Liver (tissue), 3 donors: Measurements from ENCODE around the gene ANG.

Experiments used
- ATF3 ChIP-seq: IDR thresholded peaks from 2 replicates; pipeline ENCODE4 v1.6.1; 2016; ENCODE audit warnings: antibody characterized with exemption
- CTCF ChIP-seq: fragments of 150-350 bp; IDR thresholded peaks from 2 replicates; pipeline ENCODE4 v1.5.1; 2017; ENCODE audit warnings: improper control_type of control experiment, low read depth, low read length; ENCODE audit not compliant: missing input control
- EGR1 ChIP-seq, 2 donors: IDR thresholded peaks; 2 replicates each; pipeline ENCODE4 v1.6.1; 2016 to 2018; ENCODE audit warnings: antibody characterized with exemption in 2 of 2, low read depth in 2 of 2
- FOXA1 ChIP-seq: IDR thresholded peaks from 2 replicates; pipeline ENCODE4 v1.6.1; 2016; ENCODE audit warnings: antibody characterized with exemption
- GABPA ChIP-seq, 2 donors: IDR thresholded peaks in 1 of 2; conservative IDR thresholded peaks in 1 of 2; 2 replicates each; pipeline ENCODE4 v1.6.1; 2016; ENCODE audit warnings: antibody characterized with exemption in 2 of 2, mild to moderate bottlenecking in 1 of 2, moderate library complexity in 1 of 2
- HNF4A ChIP-seq, 2 donors: conservative IDR thresholded peaks; 2 replicates each; pipeline ENCODE4 v1.6.1; 2016; ENCODE audit warnings: antibody characterized with exemption in 2 of 2, mild to moderate bottlenecking in 2 of 2
- MAX ChIP-seq: IDR thresholded peaks from 2 replicates; pipeline ENCODE4 v1.6.1; 2016; ENCODE audit warnings: antibody characterized with exemption
- RAD21 ChIP-seq, 2 donors: IDR thresholded peaks; 2 replicates each; pipeline ENCODE4 v1.6.1; 2016; ENCODE audit warnings: antibody characterized with exemption in 2 of 2, mild to moderate bottlenecking in 2 of 2
- REST ChIP-seq: IDR thresholded peaks from 2 replicates; pipeline ENCODE4 v1.6.1; 2016; ENCODE audit warnings: antibody characterized with exemption, mild to moderate bottlenecking
- RXRA ChIP-seq, 2 donors: IDR thresholded peaks; 2 replicates each; pipeline ENCODE4 v1.6.1; 2017 to 2018; ENCODE audit warnings: antibody characterized with exemption in 2 of 2, mild to moderate bottlenecking in 1 of 2
- SP1 ChIP-seq: IDR thresholded peaks from 2 replicates; pipeline ENCODE4 v1.6.1; 2018; ENCODE audit warnings: antibody characterized with exemption, mild to moderate bottlenecking
- TAF1 ChIP-seq: conservative IDR thresholded peaks from 2 replicates; pipeline ENCODE4 v1.6.1; 2016; ENCODE audit warnings: antibody characterized with exemption, mild to moderate bottlenecking
- YY1 ChIP-seq: IDR thresholded peaks from 2 replicates; pipeline ENCODE4 v1.6.1; 2016; ENCODE audit warnings: antibody characterized with exemption, mild to moderate bottlenecking
- ZBTB33 ChIP-seq: IDR thresholded peaks from 2 replicates; pipeline ENCODE4 v1.6.1; 2016; ENCODE audit warnings: antibody characterized with exemption
- donor health status: healthy.
- donor health status: healthy.

- no peak for TF ChIP-seq REST
- TF ChIP-seq CTCF, result no peak
- TF ChIP-seq EGR1 (IDR thresholded peaks at IDR 0.05; ENCODE audit: low read depth in 2 of 2), result no peak
- no peak for TF ChIP-seq ATF3
- TF ChIP-seq RAD21 (IDR thresholded peaks at IDR 0.05), result no peak
- TF ChIP-seq MAX, result no peak
- no peak for TF ChIP-seq TAF1
- no peak for TF ChIP-seq GABPA (IDR thresholded peaks at IDR 0.05 in 1 of 2, conservative IDR thresholded peaks at IDR 0.05 in 1 of 2)
- TF ChIP-seq ZBTB33, result no peak
- no peak for TF ChIP-seq YY1
- TF ChIP-seq SP1, result no peak
- no peak for TF ChIP-seq FOXA1
- TF ChIP-seq HNF4A (conservative IDR thresholded peaks at IDR 0.05), result no peak
- TF ChIP-seq RXRA (IDR thresholded peaks at IDR 0.05), result no peak
Measured at GRCh38 chr14:20679907-20680306, 8.7 kb upstream of the ANG start.
